Liver (tissue), 9 donors: Measurements from ENCODE around the gene DIP2B. TPM values are rescaled to one million over a fixed set of nuclear protein-coding genes. Genes with fewer than 3 reads are reported as not detected.
A peak's percentile ranks its signal among the peaks of the same experiment; 100 is the strongest.

Experiments
- DNase-seq: peaks from one replicate; pipeline ENCODE4 v3.0.0-alpha.2; 2017; ENCODE audit warnings: low spot score
- H3K27ac ChIP-seq, 2 donors: one replicate each; pipeline ENCODE4 v1.7.0; 2013; ENCODE audit warnings: inconsistent platforms in 2 of 2, low read length in 2 of 2, control low read depth in 1 of 2, low read depth in 1 of 2, mild to moderate bottlenecking in 1 of 2
- H3K27me3 ChIP-seq, 4 donors: one replicate each; pipeline versions ENCODE4 v1.6.1 to v1.7.0; 2013; ENCODE audit warnings: low read length in 3 of 4, inconsistent platforms in 1 of 4, mild to moderate bottlenecking in 1 of 4, moderate library complexity in 1 of 4; ENCODE audit not compliant: control insufficient read depth in 4 of 4, insufficient read depth in 4 of 4
- H3K36me3 ChIP-seq, 4 donors: one replicate each; pipeline versions ENCODE4 v1.6.1 to v1.7.0; 2013; ENCODE audit warnings: low read length in 3 of 4, mild to moderate bottlenecking in 3 of 4, low read depth in 1 of 4, moderate library complexity in 1 of 4; ENCODE audit not compliant: control insufficient read depth in 4 of 4, insufficient read depth in 3 of 4
- H3K4me1 ChIP-seq, 4 donors: one replicate each; pipeline versions ENCODE4 v1.6.1 to v1.7.0; 2013; ENCODE audit warnings: low read length in 3 of 4, mild to moderate bottlenecking in 3 of 4, moderate library complexity in 1 of 4; ENCODE audit not compliant: control insufficient read depth in 4 of 4, insufficient read depth in 4 of 4
- H3K4me3 ChIP-seq, 3 donors: one replicate each; pipeline versions ENCODE4 v1.6.1 to v1.7.0; 2013; ENCODE audit warnings: low read length in 3 of 3, control low read depth in 1 of 3, low read depth in 1 of 3, mild to moderate bottlenecking in 1 of 3
- H3K9ac ChIP-seq, 2 donors: one replicate each; pipeline ENCODE4 v1.7.0; 2013; ENCODE audit warnings: low read length in 2 of 2, mild to moderate bottlenecking in 2 of 2, moderate library complexity in 2 of 2, control low read depth in 1 of 2, low read depth in 1 of 2
- H3K9me3 ChIP-seq, 4 donors: one replicate each; pipeline versions ENCODE4 v1.6.1 to v1.7.0; 2013; ENCODE audit warnings: low read length in 3 of 4; ENCODE audit not compliant: control insufficient read depth in 4 of 4
- CTCF ChIP-seq: fragments of 150-350 bp; IDR thresholded peaks from 2 replicates; pipeline ENCODE4 v1.5.1; 2017; ENCODE audit warnings: improper control_type of control experiment, low read depth, low read length; ENCODE audit not compliant: missing input control
- EGR1 ChIP-seq, 2 donors: IDR thresholded peaks; 2 replicates each; pipeline ENCODE4 v1.6.1; 2016 to 2018; ENCODE audit warnings: antibody characterized with exemption in 2 of 2, low read depth in 2 of 2
- FOXA1 ChIP-seq: IDR thresholded peaks from 2 replicates; pipeline ENCODE4 v1.6.1; 2016; ENCODE audit warnings: antibody characterized with exemption
- FOXA2 ChIP-seq: IDR thresholded peaks from 2 replicates; pipeline ENCODE4 v1.6.1; 2016; ENCODE audit warnings: antibody characterized with exemption
- HNF4G ChIP-seq: IDR thresholded peaks from 2 replicates; pipeline ENCODE4 v1.6.1; 2016; ENCODE audit warnings: antibody characterized with exemption
- MAX ChIP-seq: IDR thresholded peaks from 2 replicates; pipeline ENCODE4 v1.6.1; 2016; ENCODE audit warnings: antibody characterized with exemption
- NR2F2 ChIP-seq: IDR thresholded peaks from 2 replicates; pipeline ENCODE4 v1.6.1; 2016; ENCODE audit warnings: antibody characterized with exemption
- RAD21 ChIP-seq, 2 donors: IDR thresholded peaks; 2 replicates each; pipeline ENCODE4 v1.6.1; 2016; ENCODE audit warnings: antibody characterized with exemption in 2 of 2, mild to moderate bottlenecking in 2 of 2
- REST ChIP-seq: IDR thresholded peaks from 2 replicates; pipeline ENCODE4 v1.6.1; 2016; ENCODE audit warnings: antibody characterized with exemption, mild to moderate bottlenecking
- RXRA ChIP-seq, 2 donors: IDR thresholded peaks; 2 replicates each; pipeline ENCODE4 v1.6.1; 2017 to 2018; ENCODE audit warnings: antibody characterized with exemption in 2 of 2, mild to moderate bottlenecking in 1 of 2
- SP1 ChIP-seq: IDR thresholded peaks from 2 replicates; pipeline ENCODE4 v1.6.1; 2018; ENCODE audit warnings: antibody characterized with exemption, mild to moderate bottlenecking
- TAF1 ChIP-seq: conservative IDR thresholded peaks from 2 replicates; pipeline ENCODE4 v1.6.1; 2016; ENCODE audit warnings: antibody characterized with exemption, mild to moderate bottlenecking
- YY1 ChIP-seq: IDR thresholded peaks from 2 replicates; pipeline ENCODE4 v1.6.1; 2016; ENCODE audit warnings: antibody characterized with exemption, mild to moderate bottlenecking
- ZBTB33 ChIP-seq: IDR thresholded peaks from 2 replicates; pipeline ENCODE4 v1.6.1; 2016; ENCODE audit warnings: antibody characterized with exemption
- WGBS: extraction: QIAGEN DNeasy Blood & Tissue Kit; methylation state at CpG from one replicate; pipeline ENCODE4 v1.1.7; 2013; 5-methylcytosine and 5-hydroxymethylcytosine counted together
- polyA plus RNA-seq, 2 donors: library from polyadenylated mRNA; stranded (reverse) in 1 of 2; unstranded in 1 of 2; fragments of 200-250 nt in 1 of 2; fragments of >200 nt in 1 of 2; fragmentation: Nextera tagmentation in 1 of 2; extraction: Ambion mirVana in 1 of 2; gene quantifications; one replicate each; pipeline versions ENCODE4 v1.2.1 to v1.2.3, GENCODE V29; 2013 to 2015
- total RNA-seq, 2 donors: library from RNA; depleted of rRNA; stranded (reverse); fragments of >200 nt; gene quantifications; one replicate each; pipeline ENCODE4 v1.2.3, GENCODE V29; 2014
- donor health status: healthy.
- donor health status: healthy.
- donor health status: healthy.
- donor health status: healthy.
- donor health status: healthy.

DIP2B gene
- total and polyA plus RNA-seq, 4 donors: 4.8 to 30.7 (median 13.8) TPM

GRCh38 chr12:50562520-50563433, 58.0 kb downstream of the DIP2B start:
- Histone ChIP-seq H3K4me1 (peaks cover 18 to 45% (median 38%) of the 10 kb centered on the region in 4 donors), H3K36me3 (no peaks in the 10 kb centered on the region), H3K27ac (peak overlapping the region; percentile 1 to 51), H3K9me3 (no peaks in the 10 kb centered on the region), H3K4me3 (no peak overlapping the region), H3K9ac (no peak overlapping the region), H3K27me3 (no peaks in the 10 kb centered on the region)
- no peak for DNase-seq
- TF ChIP-seq RXRA (IDR thresholded peaks at IDR 0.05): no peak
- TF ChIP-seq EGR1 (IDR thresholded peaks at IDR 0.05; ENCODE audit: low read depth in 2 of 2): no peak
- no peak for TF ChIP-seq FOXA2
- no peak for TF ChIP-seq MAX
- no peak for TF ChIP-seq YY1
- TF ChIP-seq ZBTB33: no peak
- TF ChIP-seq REST: no peak
- no peak for TF ChIP-seq RAD21 (IDR thresholded peaks at IDR 0.05)
- no peak for TF ChIP-seq TAF1
- no peak for TF ChIP-seq CTCF
- TF ChIP-seq HNF4G: no peak
- TF ChIP-seq NR2F2: no peak
- no peak for TF ChIP-seq FOXA1
- 76% methylated on average over 7 of the region's 7 CpGs for WGBS

GRCh38 chr12:50563434-50563787, 58.6 kb downstream of the DIP2B start:
- Histone ChIP-seq H3K27me3 (no peaks in the 10 kb centered on the region), H3K4me3 (no peak overlapping the region), H3K36me3 (no peaks in the 10 kb centered on the region), H3K27ac (peak overlapping the region in 1 of 2 donors; percentile 51), H3K9me3 (no peaks in the 10 kb centered on the region), H3K9ac (no peak overlapping the region), H3K4me1 (peaks cover 18 to 51% (median 44%) of the 10 kb centered on the region in 4 donors)
- WGBS: 91% methylated on average over 1 of the region's 1 CpG
- no peak for DNase-seq
- TF ChIP-seq SP1 (no peak), TAF1 (no peak)
